ENCODE results near the gene SEL1L2. TPM values are rescaled to one million over a fixed set of nuclear protein-coding genes. Genes with fewer than 3 reads are reported as not detected.

The SEL1L2 gene
- total RNA-seq, 1 donor from 2014 or later, result not detected

- peaks cover 41% of the 10 kb centered on the region for H3K36me3 Mint-ChIP-seq (ENCODE audit: unreplicated experiment)
- no peaks in the 10 kb centered on the region for H3K4me1 Mint-ChIP-seq (ENCODE audit: unreplicated experiment)
- no peak overlapping the region for H3K4me3 Mint-ChIP-seq (ENCODE audit: unreplicated experiment)
- no peak for TF ChIP-seq CTCF (IDR thresholded peaks at IDR 0.05)
- no peaks in the 10 kb centered on the region for H3K27me3 Mint-ChIP-seq (ENCODE audit: unreplicated experiment)
- no peak for DNase-seq (ENCODE audit: extremely low spot score, unreplicated experiment)
- H3K27ac Mint-ChIP-seq (ENCODE audit: unreplicated experiment), result no peak overlapping the region
- H3K9me3 Mint-ChIP-seq (ENCODE audit: unreplicated experiment), result no peaks in the 10 kb centered on the region
Measured at GRCh38 chr20:13799974-13800373, 190.4 kb downstream of the SEL1L2 start.

Other genes starting within 250 kb of the SEL1L2 start
- 11.3 and 11.8 TPM in 2 replicates for gene ESF1, start 205.7 kb downstream of the SEL1L2 start, total RNA-seq
- gene NDUFAF5, start 205.6 kb downstream of the SEL1L2 start, total RNA-seq, result 19.4 and 20.4 TPM in 2 replicates
- 0.73 and 2.5 TPM in 2 replicates for gene MACROD2, start 4.9 kb upstream of the SEL1L2 start, total RNA-seq